Astrocyte of the spinal cord (primary cell): Measurements from ENCODE around the gene FSD1.

Experiments
- DNase-seq: peaks from one replicate; pipeline ENCODE4 v3.0.0; 2011; ENCODE audit warnings: low read depth, low spot score
- H3K4me3 ChIP-seq: 2 replicates; pipeline ENCODE4 v1.5.1; 2011; ENCODE audit warnings: low read depth, mild to moderate bottlenecking, low read length, moderate library complexity
- in situ Hi-C: cut with HindIII; loops from 2 replicates; pipeline ENCODE4 v1.10.0; 2017; ENCODE audit warnings: low sequenced_read_pairs
- TF ChIP-seq, protein P1 (sequence below): IDR thresholded peaks from 2 replicates; pipeline ENCODE4 v1.5.1; 2012; ENCODE audit warnings: low read depth, mild to moderate bottlenecking, low read length, inconsistent platforms

Gene FSD1

DNA sequence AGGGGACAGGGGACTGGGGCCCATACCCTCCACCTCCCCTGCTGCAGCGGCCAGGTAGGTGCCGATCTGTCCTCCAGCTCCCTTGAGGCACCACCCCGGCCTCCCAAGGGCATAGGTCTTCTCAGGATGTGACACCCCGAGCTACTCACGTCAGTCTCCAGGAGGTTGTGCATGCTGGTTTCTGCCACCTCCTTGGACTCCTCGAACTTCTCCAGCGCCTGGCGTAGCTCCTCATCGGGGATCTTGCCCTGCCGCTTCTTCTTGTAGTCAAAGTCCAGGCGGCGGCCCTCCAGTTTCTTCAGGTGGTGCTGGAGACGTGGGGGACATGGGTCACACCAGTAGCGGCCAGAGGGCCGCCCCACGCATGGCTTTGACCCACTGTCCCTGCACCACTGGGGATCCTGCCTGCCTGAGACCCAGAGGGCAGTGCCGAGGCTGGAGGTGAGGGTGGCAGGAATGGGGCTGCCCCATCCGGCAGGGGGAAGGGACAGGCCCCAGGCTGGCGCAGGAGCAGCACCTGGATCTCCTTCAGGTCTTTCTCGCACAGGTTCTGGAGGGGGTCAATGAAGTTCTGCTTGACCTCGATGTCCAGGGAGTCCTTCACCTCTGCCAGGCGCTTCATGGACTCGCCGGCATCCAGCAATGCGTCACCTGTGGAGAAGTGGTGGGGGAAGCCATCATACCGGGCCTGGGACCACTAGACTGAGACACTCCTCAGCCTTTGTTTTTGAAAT lies 59.3 kb downstream of the FSD1 start:
- in situ Hi-C loops = no loop called here
- TF ChIP-seq, protein P1, sequence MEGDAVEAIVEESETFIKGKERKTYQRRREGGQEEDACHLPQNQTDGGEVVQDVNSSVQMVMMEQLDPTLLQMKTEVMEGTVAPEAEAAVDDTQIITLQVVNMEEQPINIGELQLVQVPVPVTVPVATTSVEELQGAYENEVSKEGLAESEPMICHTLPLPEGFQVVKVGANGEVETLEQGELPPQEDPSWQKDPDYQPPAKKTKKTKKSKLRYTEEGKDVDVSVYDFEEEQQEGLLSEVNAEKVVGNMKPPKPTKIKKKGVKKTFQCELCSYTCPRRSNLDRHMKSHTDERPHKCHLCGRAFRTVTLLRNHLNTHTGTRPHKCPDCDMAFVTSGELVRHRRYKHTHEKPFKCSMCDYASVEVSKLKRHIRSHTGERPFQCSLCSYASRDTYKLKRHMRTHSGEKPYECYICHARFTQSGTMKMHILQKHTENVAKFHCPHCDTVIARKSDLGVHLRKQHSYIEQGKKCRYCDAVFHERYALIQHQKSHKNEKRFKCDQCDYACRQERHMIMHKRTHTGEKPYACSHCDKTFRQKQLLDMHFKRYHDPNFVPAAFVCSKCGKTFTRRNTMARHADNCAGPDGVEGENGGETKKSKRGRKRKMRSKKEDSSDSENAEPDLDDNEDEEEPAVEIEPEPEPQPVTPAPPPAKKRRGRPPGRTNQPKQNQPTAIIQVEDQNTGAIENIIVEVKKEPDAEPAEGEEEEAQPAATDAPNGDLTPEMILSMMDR = no peak
- no peak for DNase-seq
- H3K4me3 ChIP-seq = no peak overlapping the region

GRCh38 chr19:4365341-4365740 lies 60.9 kb downstream of the FSD1 start:
- no peak overlapping the region for H3K4me3 ChIP-seq
- DNase-seq = no peak
- in situ Hi-C loops = no loop called here
- TF ChIP-seq, protein P1 = no peak

- no peak overlapping the region for H3K4me3 ChIP-seq
- DNase-seq = no peak
- in situ Hi-C loops = no loop called here
- TF ChIP-seq, protein P1 = no peak
These were observed 61.6 kb downstream of the FSD1 start for GRCh38 chr19:4365791-4366665.

DNA sequence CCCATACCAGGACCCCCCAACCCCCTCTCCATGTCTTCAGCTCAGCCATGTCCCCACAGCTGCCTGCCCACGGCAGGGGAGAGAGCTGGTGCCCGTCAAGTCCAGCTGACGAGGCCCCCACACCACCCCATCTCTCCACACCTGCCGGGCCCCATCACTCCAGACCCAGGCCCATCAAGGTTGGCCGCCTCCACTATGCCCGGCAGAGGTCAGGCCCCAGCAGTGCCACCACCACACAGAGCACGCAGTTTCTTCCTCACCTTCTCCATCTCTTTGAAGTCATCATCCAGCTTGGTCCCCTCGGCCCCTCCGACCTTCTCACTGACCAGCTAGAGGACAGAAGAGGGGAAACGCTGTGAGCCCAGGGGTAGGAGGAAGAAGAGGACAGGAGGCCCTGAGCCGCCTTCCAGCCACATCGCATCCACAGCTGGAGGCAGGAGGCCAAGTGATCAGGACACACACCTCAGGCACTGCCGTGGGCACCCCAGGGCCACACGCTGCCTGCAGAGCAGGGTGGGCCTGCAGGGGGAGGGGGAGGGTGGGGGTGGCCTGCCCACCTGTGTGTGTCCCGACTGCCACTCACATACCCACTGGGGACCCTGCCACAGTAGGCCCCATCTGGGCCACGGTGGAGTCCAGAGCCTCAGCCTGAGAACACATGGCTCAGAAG lies 62.4 kb downstream of the FSD1 start:
- H3K4me3 ChIP-seq = no peak overlapping the region
- in situ Hi-C loops = no loop called here
- TF ChIP-seq, protein P1 = no peak

DNA sequence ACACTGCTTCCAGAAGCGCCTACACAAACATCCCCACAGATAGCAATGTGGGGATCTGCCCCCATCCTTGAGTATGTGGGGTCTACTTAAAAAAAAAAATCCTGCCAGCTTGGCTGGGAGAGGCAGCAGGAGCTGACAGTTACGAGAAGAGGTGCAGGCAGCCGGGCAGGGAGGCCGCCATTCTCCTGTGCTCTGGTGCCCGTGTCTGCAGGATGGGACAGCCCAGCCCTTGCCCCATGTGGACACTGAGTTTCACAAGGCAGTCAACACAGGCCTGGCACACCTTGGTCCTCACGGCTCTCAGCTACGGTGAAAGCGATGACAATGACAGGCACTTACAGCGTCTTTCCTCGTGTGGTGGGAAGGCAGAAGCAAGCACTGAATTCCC lies 62.9 kb downstream of the FSD1 start:
- no peak for DNase-seq
- H3K4me3 ChIP-seq = no peak overlapping the region
- in situ Hi-C loops = no loop called here
- TF ChIP-seq, protein P1 = no peak

More for the DNA sequence above, 62.4 kb downstream of the FSD1 start:
- DNase-seq = no peak

- DNase-seq = no peak
- in situ Hi-C loops = no loop called here
These were observed 63.4 kb downstream of the FSD1 start for GRCh38 chr19:4367781-4368127.

More at GRCh38 chr19:4367781-4368127, 63.4 kb downstream of the FSD1 start:
- TF ChIP-seq, protein P1 = no peak
- no peak overlapping the region for H3K4me3 ChIP-seq
